A673 (cell line): ENCODE results near the gene MFN2. TPM values are rescaled to one million over a fixed set of nuclear protein-coding genes. Genes with fewer than 3 reads are reported as not detected.

Source experiments
- BruUV-seq: library from RNA; stranded (reverse); fragments of 400-500 nt; replicated peaks from 2 replicates; lab custom pipeline; 2021; lab: Mats Ljungman, UMichigan
- CTCF ChIA-PET: fragments of 300-600 bp; sonication (Branson Sonifier 250); formaldehyde crosslinking; loops from one replicate; lab custom pipeline; 2022; ENCODE audit warnings: antibody characterized with exemption; lab: Charles Lee
- POLR2A ChIA-PET: fragments of 300-600 bp; sonication (Branson Sonifier 250); formaldehyde crosslinking; loops from one replicate; lab custom pipeline; 2022; ENCODE audit warnings: antibody characterized with exemption; ENCODE audit not compliant: low non-redundant PET; lab: Charles Lee
- DNase-seq: peaks from one replicate; pipeline ENCODE4 v3.0.0-alpha.2; 2015; ENCODE audit warnings: low spot score
- H3K27ac ChIP-seq: fragments of 200-600 bp; sonication (generic); 2 replicates; pipeline ENCODE4 v1.5.1; 2016; ENCODE audit warnings: mixed run types, low read depth, mild to moderate bottlenecking, mixed read lengths, antibody characterized with exemption, low read length; ENCODE audit not compliant: poor library complexity, severe bottlenecking
- H3K27me3 ChIP-seq: fragments of 200-600 bp; sonication (generic); replicated peaks from 2 replicates; pipeline ENCODE4 v1.6.1; 2017; ENCODE audit warnings: mixed run types, low read depth, mild to moderate bottlenecking, mixed read lengths, antibody characterized with exemption, low read length; ENCODE audit not compliant: insufficient read depth, poor library complexity
- H3K36me3 ChIP-seq: fragments of 200-600 bp; sonication (generic); 2 replicates; pipeline ENCODE4 v1.6.1; 2016; ENCODE audit warnings: mixed run types, mild to moderate bottlenecking, mixed read lengths, antibody characterized with exemption, low read length; ENCODE audit not compliant: insufficient read depth, poor library complexity, severe bottlenecking
- H3K4me1 ChIP-seq: fragments of 200-600 bp; sonication (generic); 2 replicates; pipeline ENCODE4 v1.6.1; 2017; ENCODE audit warnings: mixed run types, mild to moderate bottlenecking, mixed read lengths, antibody characterized with exemption, low read length; ENCODE audit not compliant: insufficient read depth, poor library complexity, severe bottlenecking
- H3K4me3 ChIP-seq: fragments of 200-600 bp; sonication (generic); 2 replicates; pipeline ENCODE4 v1.5.1; 2016; ENCODE audit warnings: low read depth, mixed run types, mild to moderate bottlenecking, mixed read lengths, low read length; ENCODE audit not compliant: poor library complexity, severe bottlenecking
- H3K9me3 ChIP-seq: fragments of 200-600 bp; sonication (generic); 2 replicates; pipeline ENCODE4 v1.6.1; 2016; ENCODE audit warnings: mixed run types, low read depth, mild to moderate bottlenecking, mixed read lengths, antibody characterized with exemption, low read length; ENCODE audit not compliant: poor library complexity, severe bottlenecking
- EZH2 ChIP-seq: fragments of 200-600 bp; sonication (generic); IDR thresholded peaks from 2 replicates; pipeline ENCODE4 v1.6.1; 2017; ENCODE audit warnings: borderline replicate concordance, low read depth, mild to moderate bottlenecking, mixed read lengths, antibody characterized with exemption, low read length; ENCODE audit not compliant: poor library complexity, severe bottlenecking
- intact Hi-C: fragments of 100-400 bp; cut with micrococcal nuclease; formaldehyde crosslinking; loops from one replicate; pipeline ENCODE4 v1.10.0; 2022; ENCODE audit not compliant: unreplicated experiment
- total RNA-seq: library from RNA; stranded (reverse); gene quantifications from 2 replicates; pipeline ENCODE4 v1.2.3, GENCODE V29; 2021
- TF ChIP-seq, protein P1 (sequence below): fragments of 300-800, 200-600 bp; sonication (generic); conservative IDR thresholded peaks from 2 replicates; pipeline ENCODE4 v1.5.1; 2017; ENCODE audit warnings: low read depth, mild to moderate bottlenecking, antibody characterized with exemption, low read length, moderate library complexity, mixed read lengths

MFN2 gene
- total RNA-seq, 1 experiment from 2014 or later, result 160 TPM

DNA sequence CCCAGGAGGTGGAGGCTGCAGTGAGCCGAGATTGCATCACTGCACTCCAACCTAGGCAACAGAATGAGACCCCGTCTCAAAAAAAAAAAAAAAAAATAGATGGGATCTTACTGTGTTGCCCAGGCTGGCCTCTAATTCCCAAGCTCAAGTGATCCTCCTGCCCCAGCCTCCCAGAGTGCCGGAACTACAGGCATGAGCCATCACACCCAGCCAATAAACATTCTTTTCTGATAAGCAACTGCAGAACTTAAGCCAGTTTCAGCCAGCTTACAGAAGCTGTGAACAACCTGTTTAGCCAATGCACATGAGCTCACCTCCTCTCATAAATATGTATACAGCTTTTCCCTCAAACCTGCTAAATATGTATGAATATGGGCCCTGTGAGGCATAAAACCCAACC is 35.9 kb downstream of the MFN2 start:
- Histone ChIP-seq H3K27ac (no peak overlapping the region), H3K9me3 (no peaks in the 10 kb centered on the region), H3K27me3 (no peaks in the 10 kb centered on the region), H3K36me3 (peaks cover 19% of the 10 kb centered on the region), H3K4me3 (no peak overlapping the region), H3K4me1 (no peaks in the 10 kb centered on the region)
- no TSS peak for BruUV-seq
- ChIA-PET CTCF (interaction anchor here (0.7 kb wide), 1 partner anchor 68 kb away, joined by 5 read pairs; no protein-coding TSS in a partner anchor), POLR2A (interaction anchor here (0.6 kb wide), 1 partner anchor 87 kb away, joined by 10 read pairs; no protein-coding TSS in a partner anchor)
- no peak for DNase-seq
- TF ChIP-seq EZH2, result no peak
- TF ChIP-seq, protein P1, sequence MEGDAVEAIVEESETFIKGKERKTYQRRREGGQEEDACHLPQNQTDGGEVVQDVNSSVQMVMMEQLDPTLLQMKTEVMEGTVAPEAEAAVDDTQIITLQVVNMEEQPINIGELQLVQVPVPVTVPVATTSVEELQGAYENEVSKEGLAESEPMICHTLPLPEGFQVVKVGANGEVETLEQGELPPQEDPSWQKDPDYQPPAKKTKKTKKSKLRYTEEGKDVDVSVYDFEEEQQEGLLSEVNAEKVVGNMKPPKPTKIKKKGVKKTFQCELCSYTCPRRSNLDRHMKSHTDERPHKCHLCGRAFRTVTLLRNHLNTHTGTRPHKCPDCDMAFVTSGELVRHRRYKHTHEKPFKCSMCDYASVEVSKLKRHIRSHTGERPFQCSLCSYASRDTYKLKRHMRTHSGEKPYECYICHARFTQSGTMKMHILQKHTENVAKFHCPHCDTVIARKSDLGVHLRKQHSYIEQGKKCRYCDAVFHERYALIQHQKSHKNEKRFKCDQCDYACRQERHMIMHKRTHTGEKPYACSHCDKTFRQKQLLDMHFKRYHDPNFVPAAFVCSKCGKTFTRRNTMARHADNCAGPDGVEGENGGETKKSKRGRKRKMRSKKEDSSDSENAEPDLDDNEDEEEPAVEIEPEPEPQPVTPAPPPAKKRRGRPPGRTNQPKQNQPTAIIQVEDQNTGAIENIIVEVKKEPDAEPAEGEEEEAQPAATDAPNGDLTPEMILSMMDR, result no peak
- intact Hi-C loops, result no loop called here

DNA sequence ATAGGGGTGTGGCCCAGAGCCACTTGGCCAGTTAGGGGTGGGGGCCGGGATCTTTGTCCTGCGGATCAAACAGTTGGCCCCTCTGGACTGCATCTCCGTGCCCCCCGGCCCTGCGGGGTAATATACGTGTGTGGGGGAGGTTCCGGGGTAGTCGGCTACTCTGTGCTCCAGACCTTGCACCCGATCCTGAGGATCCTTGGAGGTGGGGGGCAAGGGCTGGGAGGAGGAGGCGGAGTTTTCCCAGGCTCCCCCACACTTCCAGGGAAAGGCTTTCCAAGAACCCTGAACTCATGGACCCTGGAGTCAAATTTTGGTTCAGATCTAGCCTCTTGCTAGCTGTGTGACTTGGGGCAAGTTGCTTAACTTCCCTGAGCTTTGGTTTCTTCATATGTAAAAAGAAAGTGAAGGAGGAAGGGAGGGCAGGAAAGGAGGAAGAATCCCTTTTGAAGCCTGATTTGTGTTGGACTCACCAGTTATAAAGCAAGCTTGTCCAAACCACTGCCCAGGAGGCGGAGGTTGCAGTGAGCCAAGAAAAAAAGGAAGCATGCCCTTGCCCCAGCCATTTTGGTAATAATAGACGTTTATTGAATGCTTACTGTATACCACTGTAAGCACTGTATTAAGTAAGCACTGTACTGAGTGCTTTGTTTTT is 39.7 kb downstream of the MFN2 start:
- Histone ChIP-seq H3K4me1 (no peaks in the 10 kb centered on the region), H3K36me3 (peaks cover 12% of the 10 kb centered on the region), H3K4me3 (peak overlapping the region; percentile 74), H3K9me3 (no peaks in the 10 kb centered on the region), H3K27me3 (no peaks in the 10 kb centered on the region), H3K27ac (peak overlapping the region; percentile 76)
- DNase-seq, result no peak
- intact Hi-C loops, result no loop called here
- no TSS peak for BruUV-seq
- CTCF ChIA-PET, result interaction anchor here (1.0 to 1.8 kb wide), 2 partner anchors 19 to 60 kb away, joined by 3 to 5 read pairs; no protein-coding TSS in a partner anchor
- no peak for TF ChIP-seq EZH2
- TF ChIP-seq, protein P1, result no peak
- POLR2A ChIA-PET, result interaction anchor here (0.8 to 1.0 kb wide), 2 partner anchors 112 to 1225 kb away, joined by 6 to 9 read pairs; no protein-coding TSS in a partner anchor

DNA sequence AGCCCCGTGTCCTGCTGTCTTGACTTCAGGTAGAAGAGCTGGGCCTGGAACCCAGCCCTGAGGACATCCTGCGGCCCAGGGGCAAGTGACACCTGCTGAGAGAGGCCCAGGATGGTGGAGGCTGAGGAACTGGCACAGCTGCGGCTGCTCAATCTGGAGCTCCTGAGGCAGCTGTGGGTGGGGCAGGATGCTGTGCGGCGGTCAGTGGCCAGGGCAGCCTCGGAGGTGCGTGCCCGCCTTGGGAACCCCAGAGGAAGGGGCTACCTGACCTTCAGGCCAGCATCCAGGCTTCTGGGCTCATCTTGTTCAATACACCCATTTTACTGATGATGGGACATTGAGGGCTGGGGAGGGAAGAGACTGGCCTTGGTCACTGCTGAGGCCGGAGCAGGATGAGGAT is 41.4 kb downstream of the MFN2 start:
- H3K27ac ChIP-seq, result no peak overlapping the region
- no peak for DNase-seq
- no peaks in the 10 kb centered on the region for H3K4me1 ChIP-seq
- intact Hi-C loops, result no loop called here
- H3K27me3 ChIP-seq, result no peaks in the 10 kb centered on the region
- no peak overlapping the region for H3K4me3 ChIP-seq
- POLR2A ChIA-PET, result no interaction called here
- H3K36me3 ChIP-seq, result peaks cover 20% of the 10 kb centered on the region
- TSS peak; percentile 29 for BruUV-seq
- no peaks in the 10 kb centered on the region for H3K9me3 ChIP-seq
- CTCF ChIA-PET, result no interaction called here
- no peak for TF ChIP-seq EZH2
- TF ChIP-seq, protein P1, result no peak
